T follicular helper cell (primary cell): ENCODE results near the gene PACRG.

Experiments
- DNase-seq: peaks from one replicate; pipeline ENCODE4 v3.0.0-alpha.2; 2020; ENCODE audit warnings: low read depth

The PACRG gene

GRCh38 chr6:163354085-163354484, 626.3 kb downstream of the PACRG start:
- DNase-seq: no peak

GRCh38 chr6:163354761-163355425, 627.1 kb downstream of the PACRG start:
- no peak for DNase-seq

- DNase-seq: no peak
Measured at GRCh38 chr6:163355426-163355991, 627.7 kb downstream of the PACRG start.

- DNase-seq: no peak
Measured at GRCh38 chr6:163356324-163356723, 628.5 kb downstream of the PACRG start.

GRCh38 chr6:163356743-163357142, 629.0 kb downstream of the PACRG start:
- DNase-seq: no peak

- DNase-seq: no peak
Measured at GRCh38 chr6:163364641-163365040, 636.9 kb downstream of the PACRG start.
